Measurements from ENCODE around the gene NT5DC1. TPM values are rescaled to one million over a fixed set of nuclear protein-coding genes. Genes with fewer than 3 reads are reported as not detected.

NT5DC1 gene
- total and polyA plus RNA-seq, 7 experiments from 2014 or later = 30.5 to 53.4 (median 45.8) TPM

DNA sequence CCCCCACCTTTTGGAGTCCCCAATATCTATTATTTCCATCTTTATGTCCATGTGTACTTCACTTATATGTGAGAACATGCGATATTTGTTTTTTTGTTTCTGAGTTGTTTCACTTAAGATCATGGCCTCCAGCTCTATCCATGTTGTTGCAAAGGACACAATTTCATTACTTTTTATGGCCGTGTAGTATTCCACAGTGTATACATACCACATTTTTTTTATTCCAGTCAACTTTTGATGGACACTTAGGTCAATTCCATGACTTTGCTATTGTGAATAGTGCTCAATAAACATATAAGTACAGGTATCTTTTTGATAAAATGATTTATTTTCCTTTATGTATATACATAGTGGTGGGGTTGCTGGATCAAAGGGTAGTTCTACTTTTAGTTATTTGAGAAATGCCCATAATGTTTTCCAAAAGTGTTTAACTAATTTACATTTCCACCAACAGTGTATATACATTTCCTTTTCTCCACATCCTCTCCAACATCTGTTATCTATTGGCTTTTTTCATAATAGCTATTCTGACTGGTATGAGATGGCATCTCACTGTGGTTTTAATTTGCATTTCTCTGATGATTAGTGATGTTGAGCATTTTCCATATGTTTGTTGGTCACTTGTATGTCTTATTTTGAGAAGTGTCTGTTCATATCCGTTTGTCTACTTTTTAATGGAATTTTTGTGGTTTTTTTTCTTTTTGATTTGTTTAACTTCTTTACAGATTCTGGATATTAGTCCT, 59.3 kb downstream of the NT5DC1 start:
- Mint-ChIP-seq H3K27me3 (no peaks in the 10 kb centered on the region), H3K9me3 (peaks cover 1 to 37% (median 11%) of the 10 kb centered on the region in 11 donors), H3K4me1 (peaks cover 0 to 23% (median 12%) of the 10 kb centered on the region in 7 donors), H3K27ac (no peak overlapping the region), H3K36me3 (peaks cover 9 to 68% (median 58%) of the 10 kb centered on the region in 5 donors), H3K4me3 (no peak overlapping the region)
- CTCF ChIA-PET = no interaction called here
- H3K27ac ChIP-seq (ENCODE audit: low read depth, low read length) = no peak overlapping the region
- no peaks in the 10 kb centered on the region for H3K9me3 ChIP-seq (ENCODE audit: control insufficient read depth in 2 of 3, low read length in 3 of 3)
- H3K4me3 ChIP-seq (ENCODE audit: low read length) = no peak overlapping the region
- intact Hi-C loops (cut with micrococcal nuclease) = no loop called here
- H3K27me3 ChIP-seq (ENCODE audit: control insufficient read depth in 2 of 2, insufficient read depth in 2 of 2, low read length in 2 of 2) = no peaks in the 10 kb centered on the region
- POLR2A ChIA-PET = no interaction called here
- no peaks in the 10 kb centered on the region for H3K4me1 ChIP-seq (ENCODE audit: control insufficient read depth in 2 of 2, insufficient read depth in 2 of 2, low read length in 2 of 2)
- no peaks in the 10 kb centered on the region for H3K36me3 ChIP-seq (ENCODE audit: control insufficient read depth in 2 of 3, insufficient read depth in 3 of 3, low read length in 3 of 3)
- DNase-seq (no peak), ATAC-seq (no peak)

- Histone ChIP-seq H3K4me1 (ENCODE audit: control insufficient read depth in 2 of 2, insufficient read depth in 2 of 2, low read length in 2 of 2) (no peaks in the 10 kb centered on the region), H3K27ac (ENCODE audit: low read depth, low read length) (no peak overlapping the region), H3K27me3 (ENCODE audit: control insufficient read depth in 2 of 2, insufficient read depth in 2 of 2, low read length in 2 of 2) (no peaks in the 10 kb centered on the region), H3K36me3 (ENCODE audit: control insufficient read depth in 2 of 3, insufficient read depth in 3 of 3, low read length in 3 of 3) (peaks cover 0 to 4% (median 0%) of the 10 kb centered on the region in 3 experiments), H3K9me3 (ENCODE audit: control insufficient read depth in 2 of 3, low read length in 3 of 3) (no peaks in the 10 kb centered on the region), H3K4me3 (ENCODE audit: low read length) (no peak overlapping the region)
- ChIA-PET CTCF (no interaction called here), POLR2A (no interaction called here)
- DNase-seq (no peak), ATAC-seq (no peak)
- Mint-ChIP-seq H3K36me3 (peaks cover 7 to 74% (median 71%) of the 10 kb centered on the region in 5 donors), H3K9me3 (peaks cover 4 to 63% (median 14%) of the 10 kb centered on the region in 11 donors), H3K27me3 (no peaks in the 10 kb centered on the region), H3K4me1 (peaks cover 0 to 16% (median 6%) of the 10 kb centered on the region in 7 donors), H3K27ac (no peak overlapping the region), H3K4me3 (no peak overlapping the region)
- intact Hi-C loops (cut with micrococcal nuclease) = no loop called here
Measured at GRCh38 chr6:116165596-116165995, 64.9 kb downstream of the NT5DC1 start.

DNA sequence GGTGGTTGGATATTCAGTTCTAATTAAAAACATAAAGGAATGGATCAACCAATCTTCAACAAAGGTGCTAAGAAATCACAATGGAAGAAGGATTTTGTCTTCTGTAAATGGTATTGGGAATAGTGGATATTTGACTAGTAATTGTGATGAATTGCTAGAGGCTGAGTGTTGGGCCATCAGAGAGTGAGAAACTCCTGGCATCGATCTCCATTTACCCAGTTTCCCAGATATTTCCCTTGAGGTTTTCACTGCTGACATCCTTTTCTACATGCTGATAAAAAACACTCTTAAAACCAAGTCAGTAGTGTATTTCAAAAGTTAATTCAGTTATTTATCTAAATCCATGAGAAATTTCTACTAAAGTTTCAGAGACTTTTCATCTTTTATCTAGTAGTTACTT, 65.7 kb downstream of the NT5DC1 start:
- Histone ChIP-seq H3K9me3 (ENCODE audit: control insufficient read depth in 2 of 3, low read length in 3 of 3) (no peaks in the 10 kb centered on the region), H3K27me3 (ENCODE audit: control insufficient read depth in 2 of 2, insufficient read depth in 2 of 2, low read length in 2 of 2) (no peaks in the 10 kb centered on the region), H3K36me3 (ENCODE audit: control insufficient read depth in 2 of 3, insufficient read depth in 3 of 3, low read length in 3 of 3) (peaks cover 0 to 6% (median 0%) of the 10 kb centered on the region in 3 experiments), H3K4me1 (ENCODE audit: control insufficient read depth in 2 of 2, insufficient read depth in 2 of 2, low read length in 2 of 2) (no peaks in the 10 kb centered on the region), H3K27ac (ENCODE audit: low read depth, low read length) (no peak overlapping the region), H3K4me3 (ENCODE audit: low read length) (no peak overlapping the region)
- Mint-ChIP-seq H3K36me3 (peaks cover 7 to 79% (median 76%) of the 10 kb centered on the region in 5 donors), H3K4me1 (peaks cover 0 to 16% (median 7%) of the 10 kb centered on the region in 7 donors), H3K27me3 (no peaks in the 10 kb centered on the region), H3K4me3 (no peak overlapping the region), H3K9me3 (peaks cover 4 to 62% (median 14%) of the 10 kb centered on the region in 11 donors), H3K27ac (no peak overlapping the region)
- ATAC-seq = no peak
- CTCF ChIA-PET = no interaction called here
- DNase-seq = no peak
- POLR2A ChIA-PET = no interaction called here
- intact Hi-C loops (cut with micrococcal nuclease) = no loop called here

DNA sequence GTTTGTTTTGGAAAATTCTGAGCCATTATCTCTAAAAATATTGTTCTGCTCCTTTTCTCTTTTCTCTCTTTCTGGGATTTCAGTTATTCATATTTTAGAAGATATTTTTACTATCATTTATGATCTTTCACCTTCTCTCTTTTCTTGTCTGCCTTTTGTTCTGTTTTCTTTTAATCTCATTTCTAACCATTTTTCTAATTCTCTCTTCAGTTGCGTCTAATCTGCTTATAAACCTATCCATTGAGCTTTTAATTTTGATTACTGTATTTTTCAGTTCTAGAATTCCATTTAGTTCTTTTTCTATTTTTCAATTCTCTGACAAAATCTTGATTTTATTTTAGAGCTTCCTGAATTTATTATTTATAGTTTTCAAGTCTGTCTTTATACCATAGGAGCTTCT, 67.5 kb downstream of the NT5DC1 start:
- Histone ChIP-seq H3K4me1 (ENCODE audit: control insufficient read depth in 2 of 2, insufficient read depth in 2 of 2, low read length in 2 of 2) (no peaks in the 10 kb centered on the region), H3K36me3 (ENCODE audit: control insufficient read depth in 2 of 3, insufficient read depth in 3 of 3, low read length in 3 of 3) (peaks cover 0 to 11% (median 0%) of the 10 kb centered on the region in 3 experiments), H3K9me3 (ENCODE audit: control insufficient read depth in 2 of 3, low read length in 3 of 3) (no peaks in the 10 kb centered on the region), H3K27me3 (ENCODE audit: control insufficient read depth in 2 of 2, insufficient read depth in 2 of 2, low read length in 2 of 2) (no peaks in the 10 kb centered on the region), H3K4me3 (ENCODE audit: low read length) (no peak overlapping the region), H3K27ac (ENCODE audit: low read depth, low read length) (no peak overlapping the region)
- ChIA-PET POLR2A (no interaction called here), CTCF (no interaction called here)
- Mint-ChIP-seq H3K4me3 (no peak overlapping the region), H3K4me1 (peaks cover 0 to 15% (median 5%) of the 10 kb centered on the region in 7 donors), H3K27ac (no peak overlapping the region), H3K27me3 (no peaks in the 10 kb centered on the region), H3K9me3 (peaks cover 4 to 50% (median 12%) of the 10 kb centered on the region in 11 donors), H3K36me3 (peaks cover 3 to 70% (median 67%) of the 10 kb centered on the region in 5 donors)
- ATAC-seq (no peak), DNase-seq (no peak)
- intact Hi-C loops (cut with micrococcal nuclease) = no loop called here

DNA sequence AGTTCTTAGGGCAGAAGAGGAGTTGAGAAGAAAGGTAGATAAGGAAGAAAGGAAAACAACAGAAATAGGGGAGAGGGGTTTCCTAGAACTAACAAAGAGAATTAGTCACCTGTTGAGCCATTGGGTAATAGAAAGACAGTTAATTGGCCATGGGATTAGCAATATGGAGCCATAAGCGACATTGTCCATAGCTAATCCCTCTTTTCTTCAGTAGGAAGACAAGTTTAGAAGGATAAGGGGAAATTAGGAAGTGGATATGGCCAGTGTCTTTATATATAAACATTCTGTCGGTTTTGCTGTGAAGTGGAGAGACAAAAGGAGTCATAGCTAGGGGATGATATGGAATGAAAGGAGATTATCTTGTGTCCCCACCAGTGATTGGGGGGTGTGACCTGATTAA, 69.2 kb downstream of the NT5DC1 start:
- intact Hi-C loops (cut with micrococcal nuclease) = no loop called here
- Mint-ChIP-seq H3K27me3 (no peaks in the 10 kb centered on the region), H3K36me3 (peaks cover 5 to 70% (median 67%) of the 10 kb centered on the region in 5 donors), H3K4me3 (no peak overlapping the region), H3K9me3 (peaks cover 4 to 47% (median 15%) of the 10 kb centered on the region in 11 donors), H3K4me1 (peaks cover 0 to 15% (median 3%) of the 10 kb centered on the region in 7 donors), H3K27ac (no peak overlapping the region)
- POLR2A ChIA-PET = interaction anchor here (1.1 kb wide), 1 partner anchor 29 kb away, joined by 3 read pairs; no protein-coding TSS in a partner anchor
- DNase-seq (no peak), ATAC-seq (no peak)
- H3K4me3 ChIP-seq (ENCODE audit: low read length) = no peak overlapping the region
- H3K4me1 ChIP-seq (ENCODE audit: control insufficient read depth in 2 of 2, insufficient read depth in 2 of 2, low read length in 2 of 2) = no peaks in the 10 kb centered on the region
- CTCF ChIA-PET = no interaction called here
- H3K36me3 ChIP-seq (ENCODE audit: control insufficient read depth in 2 of 3, insufficient read depth in 3 of 3, low read length in 3 of 3) = peaks cover 0 to 17% (median 0%) of the 10 kb centered on the region in 3 experiments
- peaks cover 0 to 10% (median 0%) of the 10 kb centered on the region in 3 experiments for H3K9me3 ChIP-seq (ENCODE audit: control insufficient read depth in 2 of 3, low read length in 3 of 3)
- no peaks in the 10 kb centered on the region for H3K27me3 ChIP-seq (ENCODE audit: control insufficient read depth in 2 of 2, insufficient read depth in 2 of 2, low read length in 2 of 2)
- no peak overlapping the region for H3K27ac ChIP-seq (ENCODE audit: low read depth, low read length)

DNA sequence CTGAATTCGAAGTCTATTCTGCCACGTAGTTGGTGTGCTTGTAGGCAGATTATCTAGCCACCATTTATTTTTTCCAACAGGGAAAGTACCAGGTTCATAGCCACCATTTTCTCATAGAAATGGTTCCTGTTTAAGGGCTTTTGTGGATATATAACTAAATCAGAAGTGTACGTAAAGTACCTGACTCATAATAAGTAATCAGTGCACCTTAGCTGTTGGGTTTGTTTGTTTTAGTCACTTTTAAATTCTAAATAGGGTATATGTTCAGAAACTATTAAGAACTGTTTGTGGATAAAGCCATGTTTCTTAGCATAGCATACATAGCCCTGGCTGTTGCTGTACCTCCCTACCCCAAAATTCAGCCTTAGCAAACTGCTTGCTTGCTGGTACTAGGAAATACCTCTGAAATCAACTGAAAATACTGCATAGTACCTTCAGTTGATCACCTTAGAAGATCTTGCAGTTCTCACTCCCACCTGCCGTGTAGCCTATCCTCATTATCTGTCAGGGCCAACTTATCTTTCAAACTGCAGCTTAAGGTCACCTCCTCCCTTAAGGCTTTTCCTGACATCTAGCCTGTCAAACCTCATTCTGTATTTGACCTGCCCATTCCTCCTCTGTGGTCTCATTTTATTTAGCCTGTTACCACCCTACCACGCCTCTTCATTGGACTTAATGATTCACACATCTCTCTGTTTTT, 69.9 kb downstream of the NT5DC1 start:
- Histone ChIP-seq H3K27ac (ENCODE audit: low read depth, low read length) (no peak overlapping the region), H3K36me3 (ENCODE audit: control insufficient read depth in 2 of 3, insufficient read depth in 3 of 3, low read length in 3 of 3) (peaks cover 0 to 17% (median 0%) of the 10 kb centered on the region in 3 experiments), H3K9me3 (ENCODE audit: control insufficient read depth in 2 of 3, low read length in 3 of 3) (peaks cover 0 to 16% (median 0%) of the 10 kb centered on the region in 3 experiments), H3K4me1 (ENCODE audit: control insufficient read depth in 2 of 2, insufficient read depth in 2 of 2, low read length in 2 of 2) (no peaks in the 10 kb centered on the region), H3K27me3 (ENCODE audit: control insufficient read depth in 2 of 2, insufficient read depth in 2 of 2, low read length in 2 of 2) (no peaks in the 10 kb centered on the region), H3K4me3 (ENCODE audit: low read length) (no peak overlapping the region)
- Mint-ChIP-seq H3K27ac (no peak overlapping the region), H3K27me3 (no peaks in the 10 kb centered on the region), H3K9me3 (peaks cover 4 to 49% (median 19%) of the 10 kb centered on the region in 11 donors), H3K4me3 (no peak overlapping the region), H3K36me3 (peaks cover 10 to 70% (median 65%) of the 10 kb centered on the region in 5 donors), H3K4me1 (peaks cover 0 to 15% (median 3%) of the 10 kb centered on the region in 7 donors)
- DNase-seq = no peak
- intact Hi-C loops (cut with micrococcal nuclease) = no loop called here
- POLR2A ChIA-PET = interaction anchor here (1.1 kb wide), 1 partner anchor 28 kb away, joined by 3 read pairs; no protein-coding TSS in a partner anchor
- CTCF ChIA-PET = no interaction called here
- ATAC-seq = no peak

Data from naive thymus-derived CD4-positive, alpha-beta T cell (primary cell).